Chondrocyte (in vitro differentiated cells): ENCODE data around the gene GKAP1. TPM values are rescaled to one million over a fixed set of nuclear protein-coding genes. Genes with fewer than 3 reads are reported as not detected.

Experiments used
- DNase-seq: peaks from one replicate; pipeline ENCODE4 v3.0.0; 2021; ENCODE audit warnings: mixed read lengths, low spot score
- H3K27ac Mint-ChIP-seq: one replicate; pipeline ENCODE4 v1.8.0; 2021; ENCODE audit warnings: mild to moderate bottlenecking, moderate library complexity, mixed read lengths; ENCODE audit not compliant: unreplicated experiment
- H3K27me3 Mint-ChIP-seq: 2 replicates; pipeline ENCODE4 v1.8.0; 2021; ENCODE audit warnings: low read depth, mixed read lengths
- H3K36me3 Mint-ChIP-seq: 2 replicates; pipeline ENCODE4 v1.8.0; 2021; ENCODE audit warnings: low read depth, mixed read lengths
- H3K4me1 Mint-ChIP-seq: 2 replicates; pipeline ENCODE4 v1.8.0; 2021; ENCODE audit warnings: low read depth, mild to moderate bottlenecking, mixed read lengths
- H3K4me3 Mint-ChIP-seq: one replicate; pipeline ENCODE4 v1.8.0; 2021; ENCODE audit warnings: mild to moderate bottlenecking, moderate library complexity, mixed read lengths; ENCODE audit not compliant: unreplicated experiment
- H3K9me3 Mint-ChIP-seq: 2 replicates; pipeline ENCODE4 v1.8.0; 2021; ENCODE audit warnings: low read depth, mixed read lengths
- total RNA-seq: library from RNA; stranded (reverse); gene quantifications from 3 replicates; pipeline ENCODE4 v1.2.1, GENCODE V29; 2021
- TF ChIP-seq, protein P1 (sequence below): fragments of 200-600 bp; sonication (generic); IDR thresholded peaks from 2 replicates; pipeline ENCODE4 v1.5.0; 2021; ENCODE audit warnings: antibody characterized with exemption, mild to moderate bottlenecking, moderate library complexity

Gene GKAP1
- total RNA-seq, 1 donor from 2014 or later: 2.6 TPM

DNA sequence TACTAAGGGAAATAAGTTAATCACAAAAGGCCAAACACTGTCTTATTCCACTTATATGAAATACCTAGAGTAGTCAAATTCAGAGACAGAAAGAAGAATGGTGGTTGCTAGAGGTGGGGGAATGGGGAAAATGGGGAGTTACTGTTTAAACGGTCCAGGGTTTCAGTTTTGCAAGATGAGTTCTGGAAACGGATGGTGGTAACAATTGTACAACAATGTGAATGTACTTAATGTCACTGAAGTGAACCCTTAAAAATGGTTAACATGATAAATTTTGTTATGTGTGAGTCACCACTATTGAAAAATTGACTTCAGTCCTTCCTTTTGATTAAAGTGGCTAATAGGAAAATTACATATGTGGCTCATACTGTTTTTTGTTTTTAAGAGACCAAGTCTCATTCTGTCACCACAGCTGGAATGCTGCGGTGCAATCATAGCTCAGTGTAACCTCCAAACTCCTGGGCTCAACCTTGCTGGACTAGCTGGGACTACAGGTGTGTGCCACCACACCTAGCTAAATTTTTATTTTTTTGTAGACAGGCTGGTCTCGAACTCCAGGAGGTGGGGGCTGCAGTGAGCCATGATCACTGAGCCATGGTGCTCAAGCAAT, 118.5 kb downstream of the GKAP1 start:
- Mint-ChIP-seq H3K4me3 (no peak overlapping the region), H3K4me1 (peaks cover 48% of the 10 kb centered on the region), H3K27me3 (no peaks in the 10 kb centered on the region), H3K36me3 (no peaks in the 10 kb centered on the region), H3K27ac (no peak overlapping the region), H3K9me3 (no peaks in the 10 kb centered on the region)
- DNase-seq: no peak
- TF ChIP-seq, protein P1, sequence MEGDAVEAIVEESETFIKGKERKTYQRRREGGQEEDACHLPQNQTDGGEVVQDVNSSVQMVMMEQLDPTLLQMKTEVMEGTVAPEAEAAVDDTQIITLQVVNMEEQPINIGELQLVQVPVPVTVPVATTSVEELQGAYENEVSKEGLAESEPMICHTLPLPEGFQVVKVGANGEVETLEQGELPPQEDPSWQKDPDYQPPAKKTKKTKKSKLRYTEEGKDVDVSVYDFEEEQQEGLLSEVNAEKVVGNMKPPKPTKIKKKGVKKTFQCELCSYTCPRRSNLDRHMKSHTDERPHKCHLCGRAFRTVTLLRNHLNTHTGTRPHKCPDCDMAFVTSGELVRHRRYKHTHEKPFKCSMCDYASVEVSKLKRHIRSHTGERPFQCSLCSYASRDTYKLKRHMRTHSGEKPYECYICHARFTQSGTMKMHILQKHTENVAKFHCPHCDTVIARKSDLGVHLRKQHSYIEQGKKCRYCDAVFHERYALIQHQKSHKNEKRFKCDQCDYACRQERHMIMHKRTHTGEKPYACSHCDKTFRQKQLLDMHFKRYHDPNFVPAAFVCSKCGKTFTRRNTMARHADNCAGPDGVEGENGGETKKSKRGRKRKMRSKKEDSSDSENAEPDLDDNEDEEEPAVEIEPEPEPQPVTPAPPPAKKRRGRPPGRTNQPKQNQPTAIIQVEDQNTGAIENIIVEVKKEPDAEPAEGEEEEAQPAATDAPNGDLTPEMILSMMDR: no peak

DNA sequence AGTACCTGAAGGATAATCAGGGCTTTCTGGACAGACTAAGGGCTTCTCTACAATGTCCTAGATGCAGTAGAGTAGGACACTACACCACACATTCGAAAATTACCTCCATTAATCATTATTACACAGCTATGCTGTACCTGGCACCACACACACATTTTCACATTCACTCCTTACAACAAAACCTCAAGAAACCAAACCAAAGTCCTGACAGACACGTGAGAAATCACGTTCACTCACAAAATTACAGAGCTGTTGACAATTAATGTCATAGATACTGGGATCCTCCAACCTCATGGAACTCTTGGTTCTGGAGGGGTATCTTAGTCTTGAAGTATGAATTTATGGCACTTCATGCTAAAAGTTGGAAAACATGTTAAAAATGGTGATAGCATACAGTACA, 126.1 kb downstream of the GKAP1 start:
- H3K4me1 Mint-ChIP-seq: peaks cover 54% of the 10 kb centered on the region
- TF ChIP-seq, protein P1: no peak
- no peak overlapping the region for H3K27ac Mint-ChIP-seq
- no peaks in the 10 kb centered on the region for H3K36me3 Mint-ChIP-seq
- H3K4me3 Mint-ChIP-seq: no peak overlapping the region
- H3K27me3 Mint-ChIP-seq: no peaks in the 10 kb centered on the region
- DNase-seq: no peak
- no peaks in the 10 kb centered on the region for H3K9me3 Mint-ChIP-seq

Other genes with a start within 250 kb of the GKAP1 start
- 1.8 to 2.3 TPM (median 2.1 TPM) in 3 replicates for gene IDNK, start 194.6 kb downstream of the GKAP1 start, total RNA-seq
- gene UBQLN1, start 109.8 kb downstream of the GKAP1 start, total RNA-seq: 83.4 to 89.6 TPM (median 85.8 TPM) in 3 replicates
- 2.7 to 4.4 TPM (median 3.1 TPM) in 3 replicates for gene KIF27, start 103.7 kb upstream of the GKAP1 start, total RNA-seq
- 387 to 419 TPM (median 392 TPM) in 3 replicates for gene HNRNPK, start 162.4 kb upstream of the GKAP1 start, total RNA-seq
- gene RMI1, start 163.0 kb upstream of the GKAP1 start, total RNA-seq: 7.7 to 9.1 TPM (median 7.9 TPM) in 3 replicates